ENCODE data around the gene SPATA46.

The SPATA46 gene

GRCh38 chr1:162363823-162364222 is 12.8 kb downstream of the SPATA46 start:
- no peak overlapping the region for H3K4me3 ChIP-seq (ENCODE audit: low read depth, low read length)
- ChIA-PET CTCF (interaction anchor here (1.3 kb wide), 1 partner anchor 9 kb away, joined by 4 read pairs; no protein-coding TSS in a partner anchor), POLR2A (no interaction called here)
- TF ChIP-seq CTCF (IDR thresholded peaks at IDR 0.05; ENCODE audit: insufficient read depth, low read length, missing control alignments), result no peak
- DNase-seq (ENCODE audit: low read depth, low spot score), result no peak

GRCh38 chr1:162361349-162361748 is 15.3 kb downstream of the SPATA46 start:
- ChIA-PET CTCF (no interaction called here), POLR2A (no interaction called here)
- no peak overlapping the region for H3K4me3 ChIP-seq (ENCODE audit: low read depth, low read length)
- DNase-seq (ENCODE audit: low read depth, low spot score), result no peak
- no peak for TF ChIP-seq CTCF (IDR thresholded peaks at IDR 0.05; ENCODE audit: insufficient read depth, low read length, missing control alignments)

- H3K4me3 ChIP-seq (ENCODE audit: low read depth, low read length), result no peak overlapping the region
- no peak for TF ChIP-seq CTCF (IDR thresholded peaks at IDR 0.05; ENCODE audit: insufficient read depth, low read length, missing control alignments)
- DNase-seq (ENCODE audit: low read depth, low spot score), result no peak
- CTCF ChIA-PET, result no interaction called here
- POLR2A ChIA-PET, result no interaction called here
Measured at GRCh38 chr1:162360874-162361260, 15.8 kb downstream of the SPATA46 start.

- no peak for DNase-seq (ENCODE audit: low read depth, low spot score)
- CTCF ChIA-PET, result interaction anchor here (1.2 to 1.4 kb wide), 2 partner anchors 33 to 253 kb away, joined by 4 read pairs; no protein-coding TSS in a partner anchor
- H3K4me3 ChIP-seq (ENCODE audit: low read depth, low read length), result no peak overlapping the region
- POLR2A ChIA-PET, result no interaction called here
- TF ChIP-seq CTCF (IDR thresholded peaks at IDR 0.05; ENCODE audit: insufficient read depth, low read length, missing control alignments), result no peak
Measured at GRCh38 chr1:162360237-162360873, 16.3 kb downstream of the SPATA46 start.

GRCh38 chr1:162359523-162360236 is 17.0 kb downstream of the SPATA46 start:
- ChIA-PET POLR2A (no interaction called here), CTCF (interaction anchor here (1.2 to 1.4 kb wide), 2 partner anchors 33 to 254 kb away, joined by 4 read pairs; no protein-coding TSS in a partner anchor)
- TF ChIP-seq CTCF (IDR thresholded peaks at IDR 0.05; ENCODE audit: insufficient read depth, low read length, missing control alignments), result no peak
- DNase-seq (ENCODE audit: low read depth, low spot score), result no peak
- H3K4me3 ChIP-seq (ENCODE audit: low read depth, low read length), result no peak overlapping the region

GRCh38 chr1:162358928-162359327 is 17.7 kb downstream of the SPATA46 start:
- TF ChIP-seq CTCF (IDR thresholded peaks at IDR 0.05; ENCODE audit: insufficient read depth, low read length, missing control alignments), result no peak
- ChIA-PET POLR2A (no interaction called here), CTCF (interaction anchor here (1.4 kb wide), 1 partner anchor 254 kb away, joined by 4 read pairs; no protein-coding TSS in a partner anchor)
- H3K4me3 ChIP-seq (ENCODE audit: low read depth, low read length), result no peak overlapping the region
- DNase-seq (ENCODE audit: low read depth, low spot score), result no peak
